SIG-M5 treated with dmso at 0.1 percent for 504 hours (cell line): ENCODE data around the gene SUFU.

Experiments used
- DNase-seq: peaks from one replicate; lab custom pipeline; 2025; ENCODE audit not compliant: unreplicated experiment; lab: John Stamatoyannopoulos, UW

The SUFU gene

GRCh38 chr10:102546606-102547320 lies 43.0 kb downstream of the SUFU start:
- DNase-seq = peak; percentile 42

DNA sequence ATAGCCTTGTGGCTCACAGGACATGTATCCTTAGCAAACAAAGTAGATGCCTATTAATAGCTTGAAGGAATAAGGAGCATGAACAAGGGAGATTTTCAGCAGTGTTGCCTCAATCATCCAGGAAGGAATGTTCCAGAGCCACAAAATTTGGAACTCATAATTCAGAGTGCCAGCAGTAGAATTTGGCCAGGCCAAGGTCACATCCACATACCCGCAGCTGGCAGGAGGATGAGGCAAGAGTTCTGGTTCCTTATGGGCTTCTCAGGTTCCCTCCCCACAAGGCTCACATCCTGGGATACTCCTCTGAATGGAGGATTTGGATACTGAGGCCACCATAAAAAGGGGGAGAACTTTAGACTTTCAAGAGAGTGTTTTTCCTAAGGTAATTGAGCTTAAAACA lies 45.8 kb downstream of the SUFU start:
- no peak for DNase-seq

DNA sequence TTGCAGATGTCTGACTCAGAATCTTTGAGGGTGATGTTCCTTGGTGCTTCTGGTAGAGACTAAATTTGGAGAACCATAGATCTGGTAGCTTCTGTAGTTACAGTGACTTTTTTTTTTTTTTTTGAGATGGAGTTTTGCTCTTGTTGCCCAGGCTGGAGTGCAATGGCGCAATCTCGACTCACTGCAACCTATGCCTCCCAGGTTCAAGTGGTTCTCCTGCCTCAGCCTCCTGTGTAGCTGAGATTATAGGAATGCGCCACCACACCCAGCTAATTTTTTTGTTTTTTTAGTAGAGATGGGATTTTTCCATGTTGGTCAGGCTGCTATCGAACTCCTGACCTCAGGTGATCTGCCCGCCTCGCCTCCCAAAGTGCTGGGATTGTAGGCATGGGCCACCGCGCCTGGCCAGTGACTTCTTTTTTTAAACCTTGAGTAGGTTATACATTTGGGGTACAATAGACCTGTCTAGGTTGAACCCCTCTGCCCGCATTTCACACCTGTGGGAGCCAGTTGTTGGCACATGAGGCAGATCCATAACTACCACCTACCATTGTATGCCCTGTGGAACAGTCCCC lies 47.0 kb downstream of the SUFU start:
- DNase-seq = no peak

DNA sequence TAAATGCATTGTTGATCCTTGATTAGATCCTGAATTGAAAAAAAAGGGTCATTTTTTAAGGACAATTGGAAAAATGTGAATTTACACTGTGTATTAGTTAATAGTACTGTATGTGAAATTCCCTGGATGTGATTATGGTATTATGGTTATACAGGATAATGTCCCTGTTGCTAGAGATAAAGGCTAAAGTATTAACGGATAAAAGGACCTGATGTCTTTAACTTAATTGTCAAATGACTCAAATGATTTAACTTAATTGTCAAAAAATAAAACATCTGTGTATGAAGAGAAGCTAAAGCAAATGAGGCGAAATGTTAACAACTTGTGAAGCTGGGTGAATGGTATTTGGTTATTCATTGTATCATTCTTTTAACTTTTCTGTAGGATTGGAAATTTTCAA lies 48.8 kb downstream of the SUFU start:
- DNase-seq = no peak

DNA sequence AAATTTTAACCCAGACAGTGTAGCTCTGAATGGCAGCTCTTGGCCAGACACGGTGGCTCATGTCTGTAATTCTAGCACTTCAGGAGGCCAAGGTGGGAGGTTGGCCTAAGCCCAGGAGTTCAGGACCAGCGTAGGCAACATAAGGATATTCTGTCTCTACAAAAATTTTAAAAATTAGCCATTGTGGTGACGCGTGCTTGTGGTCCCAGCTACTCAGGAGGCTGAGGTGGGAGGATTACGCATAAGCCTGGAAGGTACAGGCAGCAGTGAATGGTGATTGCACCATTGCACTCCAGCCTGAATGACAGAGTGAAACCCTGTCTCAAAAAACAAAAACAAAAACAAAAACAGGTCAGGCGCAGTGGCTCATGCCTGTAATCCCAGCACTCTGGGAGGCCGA lies 50.0 kb downstream of the SUFU start:
- DNase-seq = no peak

GRCh38 chr10:102554531-102554930 lies 50.8 kb downstream of the SUFU start:
- no peak for DNase-seq

DNA sequence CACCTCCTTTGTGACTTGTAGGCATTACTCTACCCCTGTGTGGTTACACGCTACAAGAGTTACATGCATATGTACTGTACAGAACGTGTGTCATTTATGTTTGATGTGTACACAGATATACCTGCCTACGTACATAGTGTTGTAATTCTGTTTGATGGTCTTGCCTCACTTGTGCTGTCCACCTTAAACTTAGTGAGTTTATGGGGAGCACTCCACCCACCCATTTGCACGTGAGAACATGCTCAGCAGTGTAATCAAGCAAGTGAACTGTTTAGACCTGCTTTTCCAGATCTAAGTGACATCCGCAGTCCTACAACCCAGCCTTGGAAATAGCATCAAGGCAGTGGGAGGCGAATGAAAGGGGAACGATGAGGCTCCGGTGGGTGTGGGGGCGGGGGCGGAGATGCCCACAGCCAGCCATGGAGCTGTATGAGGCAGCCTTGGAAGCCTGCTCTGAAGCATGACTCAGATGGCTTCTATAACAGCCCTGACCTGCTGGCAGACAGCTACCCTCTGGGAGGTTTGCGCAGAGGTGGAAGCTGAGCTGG lies 52.1 kb downstream of the SUFU start:
- DNase-seq = no peak

GRCh38 chr10:102557569-102557968 lies 53.8 kb downstream of the SUFU start:
- DNase-seq = no peak

DNA sequence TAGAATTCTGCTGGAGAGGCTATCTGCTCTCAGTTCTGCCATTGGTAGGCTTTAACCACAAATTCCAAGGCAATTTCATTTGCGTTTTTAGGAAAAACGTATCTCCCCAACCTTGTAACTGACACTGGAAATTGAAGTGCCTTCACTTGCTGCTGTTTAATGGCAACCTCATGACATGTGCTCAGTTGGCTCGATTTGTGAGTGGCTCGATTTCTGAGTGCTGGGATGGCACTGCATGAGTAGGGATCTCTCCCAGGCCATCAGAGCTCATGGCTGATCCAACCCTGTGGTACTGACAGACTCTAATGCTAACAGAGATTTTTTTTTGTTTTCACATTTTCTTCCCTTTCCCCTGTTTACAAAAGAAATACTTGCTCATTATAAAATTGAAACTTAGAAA lies 56.0 kb downstream of the SUFU start:
- DNase-seq = no peak

DNA sequence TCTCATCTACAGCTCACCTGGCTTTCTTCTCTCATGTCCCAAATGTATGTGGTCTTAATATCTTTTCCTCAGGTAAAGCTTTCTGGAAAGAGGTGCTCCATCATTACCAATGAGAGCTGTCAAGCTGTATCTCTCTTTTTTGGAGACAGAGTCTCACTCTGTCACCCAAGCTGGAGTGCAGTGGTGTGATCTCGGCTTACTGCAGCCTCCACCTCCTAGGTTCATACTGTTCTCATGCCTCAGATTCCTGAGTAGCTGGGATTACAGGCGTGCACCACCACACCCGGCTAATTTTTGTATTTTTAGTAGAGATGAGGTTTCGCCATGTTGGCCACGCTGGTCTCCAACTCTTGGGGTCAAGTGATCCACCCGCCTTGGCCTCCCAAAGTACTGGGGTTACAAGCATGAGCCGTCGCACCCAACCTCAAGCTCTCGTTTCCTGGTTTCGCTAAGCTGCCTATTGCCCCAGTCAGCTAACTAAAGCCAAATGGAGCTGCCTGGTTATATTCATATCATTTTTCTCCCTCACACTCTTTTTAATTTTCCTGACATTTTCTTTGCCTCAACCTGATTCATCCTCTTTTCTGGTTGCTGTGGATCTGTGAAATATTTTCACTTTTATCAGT lies 60.5 kb downstream of the SUFU start:
- DNase-seq = no peak

DNA sequence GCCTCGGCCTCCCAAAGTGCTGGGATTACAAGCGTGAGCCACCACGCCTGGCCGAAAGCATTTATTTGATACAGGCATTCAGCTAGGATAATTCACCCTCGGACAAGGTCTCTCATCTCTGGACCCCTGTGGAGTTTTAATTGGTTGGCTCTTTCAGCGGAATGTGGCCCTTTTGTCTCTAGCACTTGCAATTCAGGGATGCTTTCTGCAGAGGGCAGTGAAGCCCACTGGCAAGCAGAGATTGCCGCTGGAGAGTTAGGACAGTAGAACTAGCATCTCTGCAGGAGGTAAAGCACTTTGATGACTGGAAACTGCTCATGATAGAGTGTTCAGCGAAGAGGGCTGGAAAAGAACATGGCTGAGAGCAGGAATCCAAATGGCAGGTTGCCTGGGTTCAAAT lies 62.0 kb downstream of the SUFU start:
- no peak for DNase-seq

DNA sequence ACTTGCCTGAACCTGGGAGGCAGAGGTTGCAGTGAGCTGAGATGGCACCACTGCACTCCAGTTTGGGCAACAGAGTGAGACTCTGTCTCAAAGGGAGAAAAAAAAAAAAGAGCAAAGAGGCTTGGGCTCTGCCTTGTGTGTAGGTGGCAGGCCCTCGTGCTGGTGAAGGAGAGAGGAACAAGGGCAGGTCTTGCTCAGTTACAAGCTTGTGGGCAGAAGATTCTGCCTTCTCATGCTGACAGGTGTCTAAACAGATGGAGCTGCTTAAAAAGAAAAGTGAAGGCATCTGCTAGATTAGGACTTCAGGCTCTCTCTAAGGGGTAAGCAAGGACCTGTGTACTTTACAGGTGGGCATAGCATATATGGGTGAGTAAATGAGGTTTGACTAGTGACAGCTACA lies 75.0 kb downstream of the SUFU start:
- no peak for DNase-seq

- DNase-seq = no peak
Measured at GRCh38 chr10:102579328-102579727, 75.6 kb downstream of the SUFU start.

- DNase-seq = peak; percentile 7
Measured at GRCh38 chr10:102580230-102580629, 76.5 kb downstream of the SUFU start.

DNA sequence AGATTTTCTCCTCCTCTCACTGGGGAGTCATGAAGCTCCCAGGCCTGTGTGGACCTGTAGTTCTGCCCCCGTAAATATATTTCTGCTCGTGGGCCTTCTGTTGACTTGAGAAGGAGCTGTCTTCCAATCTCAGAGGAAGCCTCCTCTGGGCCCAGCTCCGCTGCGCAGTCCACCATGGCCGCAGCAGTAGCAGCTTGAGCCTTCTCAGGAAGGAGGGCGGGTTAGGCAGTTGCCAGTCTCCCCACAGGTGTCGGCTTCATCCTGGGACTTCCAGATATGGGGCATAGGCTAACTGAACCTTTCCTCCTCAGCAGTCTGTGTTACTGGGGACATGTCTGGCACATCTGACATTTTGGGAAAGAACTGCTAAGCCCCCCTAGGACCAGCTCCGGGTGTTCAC lies 77.6 kb downstream of the SUFU start:
- no peak for DNase-seq

- DNase-seq = no peak
Measured at GRCh38 chr10:102581981-102582580, 78.3 kb downstream of the SUFU start.

- DNase-seq = peak; percentile 80
Measured at GRCh38 chr10:102583435-102584417, 80.0 kb downstream of the SUFU start.

- DNase-seq = no peak
Measured at GRCh38 chr10:102585026-102585425, 81.3 kb downstream of the SUFU start.

DNA sequence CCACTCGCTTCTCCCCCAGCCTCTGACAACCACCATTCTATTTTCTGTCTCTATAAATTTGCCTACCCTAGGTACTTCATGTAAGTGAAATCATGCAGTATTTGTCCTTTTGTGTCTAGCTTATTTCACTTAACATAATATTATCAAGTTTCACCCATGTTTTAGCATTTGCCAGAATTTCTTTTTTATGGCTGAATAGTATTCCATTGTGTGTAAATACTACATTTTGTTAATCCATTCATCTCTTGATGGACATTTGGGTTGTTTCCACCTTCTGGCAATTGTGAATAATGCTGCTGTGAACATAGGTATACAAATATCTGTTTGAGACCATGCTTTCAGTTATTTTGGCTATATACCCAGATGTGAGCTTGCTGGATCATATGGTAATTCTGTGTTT lies 83.1 kb downstream of the SUFU start:
- no peak for DNase-seq

- no peak for DNase-seq
Measured at GRCh38 chr10:102588875-102589274, 85.1 kb downstream of the SUFU start.
